GM06990 (cell line): ENCODE results near the gene ARHGAP22.

Source experiments
- DNase-seq: peaks from one replicate; pipeline ENCODE4 v3.0.0-alpha.2; 2011; ENCODE audit not compliant: insufficient read length; ENCODE audit errors: extremely low read depth
- H3K27me3 ChIP-seq: replicated peaks from 2 replicates; pipeline ENCODE4 v1.6.0; 2011; ENCODE audit warnings: low read length; ENCODE audit not compliant: control insufficient read depth, insufficient read depth
- H3K36me3 ChIP-seq: 2 replicates; pipeline ENCODE4 v1.5.1; 2011; ENCODE audit warnings: low read length; ENCODE audit not compliant: control insufficient read depth, insufficient read depth
- H3K4me3 ChIP-seq: replicated peaks from 2 replicates; pipeline ENCODE4 v1.5.1; 2011; ENCODE audit warnings: low read depth, mild to moderate bottlenecking, control low read depth, low read length
- CTCF ChIP-seq: IDR thresholded peaks from 2 replicates; pipeline ENCODE4 v1.5.1; 2011; ENCODE audit warnings: low read length, control low read depth, mild to moderate bottlenecking, inconsistent platforms; ENCODE audit not compliant: insufficient read depth, poor library complexity, severe bottlenecking

ARHGAP22 gene

GRCh38 chr10:48604991-48605508 is at the start of gene ARHGAP22:
TSS of gene ARHGAP22 (minus strand) at chr10:48605073. CDS start at chr10:48604796, 277 bp downstream.
- TF ChIP-seq CTCF, result no peak
- no peaks in the 10 kb centered on the region for H3K36me3 ChIP-seq
- 0 out of 2 replicates have a peak, but pooled peaks cover 1% of the 10 kb centered on the region for H3K27me3 ChIP-seq
- no peak for DNase-seq
- peak within 1 kb of the TSS; percentile 40 for H3K4me3 ChIP-seq

- Histone ChIP-seq H3K4me3 (no peak overlapping the region), H3K36me3 (no peaks in the 10 kb centered on the region), H3K27me3 (no peaks in the 10 kb centered on the region)
- TF ChIP-seq CTCF, result no peak
- no peak for DNase-seq
Measured at GRCh38 chr10:48653944-48654698, 49.2 kb upstream of the ARHGAP22 start.

- TF ChIP-seq CTCF, result no peak
- H3K27me3 ChIP-seq, result no peaks in the 10 kb centered on the region
- DNase-seq, result no peak
- H3K36me3 ChIP-seq, result no peaks in the 10 kb centered on the region
- no peak overlapping the region for H3K4me3 ChIP-seq
Measured at GRCh38 chr10:48653347-48653746, 48.5 kb upstream of the ARHGAP22 start.

GRCh38 chr10:48652344-48652743 is 47.5 kb upstream of the ARHGAP22 start:
- Histone ChIP-seq H3K36me3 (no peaks in the 10 kb centered on the region), H3K27me3 (no peaks in the 10 kb centered on the region), H3K4me3 (no peak overlapping the region)
- TF ChIP-seq CTCF, result no peak
- DNase-seq, result no peak

GRCh38 chr10:48651839-48652238 is 47.0 kb upstream of the ARHGAP22 start:
- TF ChIP-seq CTCF, result no peak
- H3K4me3 ChIP-seq, result no peak overlapping the region
- H3K27me3 ChIP-seq, result no peaks in the 10 kb centered on the region
- H3K36me3 ChIP-seq, result no peaks in the 10 kb centered on the region
- DNase-seq, result no peak
